Epithelial cell of proximal tubule (primary cell): ENCODE data around the gene RNF157. TPM values are rescaled to one million over a fixed set of nuclear protein-coding genes. Genes with fewer than 3 reads are reported as not detected.

Experiments used
- DNase-seq: peaks from one replicate; pipeline ENCODE4 v3.0.0-alpha.2; 2011; ENCODE audit warnings: low read depth
- H3K4me3 ChIP-seq: 2 replicates; pipeline ENCODE4 v1.5.1; 2011; ENCODE audit warnings: low read depth, mild to moderate bottlenecking, low read length
- CTCF ChIP-seq: conservative IDR thresholded peaks from 2 replicates; pipeline ENCODE4 v1.5.1; 2012; ENCODE audit warnings: low read depth, mild to moderate bottlenecking, low read length
- total RNA-seq: library from RNA; depleted of rRNA; stranded (reverse); fragments of >200 nt; gene quantifications from 2 replicates; pipeline ENCODE4 v1.2.3, GENCODE V29; 2015

The RNF157 gene
- total RNA-seq, 1 donor from 2014 or later, result 10.0 TPM

- DNase-seq, result no peak
- H3K4me3 ChIP-seq, result no peak overlapping the region
- no peak for TF ChIP-seq CTCF
Measured at GRCh38 chr17:76200354-76200753, 39.9 kb downstream of the RNF157 start.

- TF ChIP-seq CTCF, result no peak
- H3K4me3 ChIP-seq, result no peak overlapping the region
- DNase-seq, result no peak
Measured at GRCh38 chr17:76199469-76199868, 40.8 kb downstream of the RNF157 start.

DNA sequence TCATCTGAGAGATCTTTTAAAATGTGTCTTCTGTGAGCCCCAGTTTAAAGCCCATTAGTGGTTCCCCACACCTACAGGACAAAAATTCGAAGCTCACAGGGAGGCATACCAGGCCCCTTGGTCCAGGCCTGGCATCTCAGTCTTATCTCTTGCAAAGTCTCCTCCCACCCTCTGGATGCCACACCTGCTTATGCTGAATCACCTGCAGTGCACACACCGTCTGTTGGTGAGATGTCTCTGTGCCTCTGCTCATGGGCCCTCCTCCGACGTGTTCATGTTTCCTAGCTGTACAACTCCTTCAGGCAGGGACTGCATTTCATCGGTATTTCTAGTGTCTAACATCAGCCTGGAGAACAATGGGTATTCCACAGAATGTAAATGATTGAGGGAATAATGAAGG is 41.6 kb downstream of the RNF157 start:
- TF ChIP-seq CTCF, result no peak
- H3K4me3 ChIP-seq, result no peak overlapping the region
- no peak for DNase-seq

DNA sequence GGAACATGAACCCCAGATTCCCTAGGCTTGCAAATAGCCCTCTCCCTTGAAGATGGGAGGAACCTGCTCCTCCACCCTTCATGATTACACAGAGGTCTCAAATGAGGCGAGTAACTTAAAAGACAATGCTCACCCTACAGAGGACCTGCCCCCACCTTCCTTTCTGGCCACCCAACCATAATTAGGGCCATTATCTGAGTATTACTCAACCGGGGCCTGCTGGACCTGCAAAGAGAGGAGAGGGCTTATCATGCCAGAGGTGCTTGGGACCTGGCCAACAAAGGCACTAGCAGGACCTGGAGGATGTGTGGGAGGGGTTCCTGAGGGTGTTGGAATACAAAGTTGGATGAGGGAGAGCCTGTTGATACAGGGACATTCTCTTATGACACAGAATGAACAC is 42.4 kb downstream of the RNF157 start:
- H3K4me3 ChIP-seq, result no peak overlapping the region
- no peak for TF ChIP-seq CTCF
- DNase-seq, result no peak

- DNase-seq, result no peak
- TF ChIP-seq CTCF, result no peak
- H3K4me3 ChIP-seq, result no peak overlapping the region
Measured at GRCh38 chr17:76196675-76197074, 43.6 kb downstream of the RNF157 start.

GRCh38 chr17:76195281-76196096 is 44.8 kb downstream of the RNF157 start:
- TF ChIP-seq CTCF, result no peak
- no peak overlapping the region for H3K4me3 ChIP-seq
- no peak for DNase-seq

DNA sequence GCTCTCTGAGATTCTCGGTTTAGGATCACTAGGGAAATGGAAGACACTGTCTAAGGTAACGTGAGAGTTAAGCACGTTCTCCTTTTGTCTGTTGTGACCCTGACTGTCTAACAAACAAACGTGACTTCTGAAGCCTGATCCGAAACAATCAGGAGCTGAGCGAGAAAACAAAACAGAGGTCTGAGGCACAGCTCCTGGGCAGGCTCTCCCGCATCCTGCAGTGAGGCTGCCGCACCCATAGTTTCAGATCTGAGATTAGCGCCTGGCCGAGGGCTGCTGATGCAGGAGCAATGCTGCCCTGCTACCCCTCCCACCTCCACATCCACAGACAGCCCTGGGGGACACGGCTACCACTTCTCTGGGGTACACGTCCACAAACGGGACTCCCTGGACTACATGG is 46.7 kb downstream of the RNF157 start:
- H3K4me3 ChIP-seq, result no peak overlapping the region
- no peak for DNase-seq
- TF ChIP-seq CTCF, result no peak
